ENCODE results near the gene DCP1B.

The DCP1B gene

DNA sequence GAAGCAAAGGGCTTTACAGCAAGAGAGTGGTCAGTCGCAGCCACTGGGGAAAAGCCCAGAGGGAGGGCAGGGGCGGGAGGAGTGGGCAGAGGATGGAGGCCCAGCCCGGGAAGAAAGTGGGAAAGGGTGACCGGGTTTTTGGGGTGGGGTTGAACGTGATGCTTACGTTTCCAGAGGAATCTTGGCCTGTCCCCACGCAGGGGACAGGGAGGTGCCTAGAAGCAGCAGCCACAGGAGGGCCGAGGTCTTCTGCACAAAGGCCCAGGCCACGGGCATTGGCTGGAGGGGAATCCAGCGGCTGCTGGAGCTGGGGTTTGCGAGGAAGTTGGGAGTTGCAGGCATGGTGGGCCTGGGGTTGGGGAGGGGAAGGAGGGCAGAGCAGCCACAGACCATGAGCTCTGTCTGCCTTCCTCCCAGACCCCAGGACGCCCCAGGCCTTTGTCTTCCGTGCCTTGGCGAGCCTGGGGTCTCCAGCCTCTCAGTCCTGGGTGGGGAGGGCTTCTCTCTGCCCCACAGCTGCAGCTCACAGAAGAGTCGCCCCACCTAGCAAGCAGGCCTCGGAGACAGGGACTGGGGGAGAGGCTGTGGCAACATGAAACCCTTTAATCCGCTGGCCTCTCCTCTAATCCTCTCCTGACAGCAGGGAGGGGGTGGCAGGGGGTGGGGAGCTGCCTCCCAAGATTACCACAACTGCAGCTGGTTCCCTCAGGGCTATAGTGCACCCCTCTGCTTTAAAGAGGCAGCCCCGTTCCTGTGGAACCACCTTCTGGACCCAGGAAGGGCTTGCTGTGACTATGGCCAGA, 86.0 kb downstream of the DCP1B start, which contains the start of gene CACNA2D4:
Gene CACNA2D4 (minus strand): TSS at position 572 of the 803 bp plus-strand sequence. CDS start 179 bp downstream, at position 393.
- no peak for ATAC-seq

DNA sequence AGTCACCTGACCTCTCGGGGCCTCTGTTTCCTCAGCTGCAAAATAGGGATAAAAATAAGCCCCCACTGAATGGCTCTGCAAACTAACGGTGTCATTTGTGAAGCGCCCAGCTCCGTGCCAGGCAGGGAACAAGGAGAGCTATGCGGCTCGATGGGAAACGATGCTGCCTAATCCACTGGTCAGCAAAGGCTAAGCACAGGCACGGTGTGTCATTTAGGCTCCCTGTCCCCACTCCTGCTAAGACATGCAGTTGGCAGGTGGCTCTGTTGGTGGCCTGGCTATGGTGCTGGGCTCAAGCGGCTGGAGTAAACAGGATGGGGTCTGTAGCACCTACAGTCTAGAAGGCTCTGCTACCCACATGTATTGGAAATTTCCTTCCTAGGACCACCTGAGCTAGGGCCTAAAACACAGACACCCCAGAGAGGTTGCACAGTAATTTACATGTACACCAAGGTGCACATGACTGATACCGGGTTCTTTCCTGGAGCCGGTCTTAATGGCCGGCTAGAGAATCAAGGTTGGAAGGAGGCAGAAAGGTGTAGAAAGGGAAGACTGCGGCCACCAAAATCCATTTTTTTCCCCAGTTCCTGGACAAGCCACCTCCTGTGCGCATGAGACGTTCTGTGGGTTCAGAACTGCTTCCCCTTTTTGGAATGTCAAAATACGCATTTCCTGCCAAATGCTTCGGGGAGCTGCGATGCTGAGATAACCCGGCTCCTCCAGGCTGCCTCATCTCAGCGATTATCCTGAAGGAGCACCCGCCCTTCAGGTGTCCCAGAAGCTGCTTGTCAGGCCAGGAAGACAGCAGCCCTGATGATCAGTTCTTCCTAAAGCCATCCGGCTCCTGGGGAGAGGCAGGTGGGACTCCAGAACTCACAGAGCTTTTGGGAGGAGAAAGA, 86.8 kb downstream of the DCP1B start:
- ATAC-seq, result no peak

DNA sequence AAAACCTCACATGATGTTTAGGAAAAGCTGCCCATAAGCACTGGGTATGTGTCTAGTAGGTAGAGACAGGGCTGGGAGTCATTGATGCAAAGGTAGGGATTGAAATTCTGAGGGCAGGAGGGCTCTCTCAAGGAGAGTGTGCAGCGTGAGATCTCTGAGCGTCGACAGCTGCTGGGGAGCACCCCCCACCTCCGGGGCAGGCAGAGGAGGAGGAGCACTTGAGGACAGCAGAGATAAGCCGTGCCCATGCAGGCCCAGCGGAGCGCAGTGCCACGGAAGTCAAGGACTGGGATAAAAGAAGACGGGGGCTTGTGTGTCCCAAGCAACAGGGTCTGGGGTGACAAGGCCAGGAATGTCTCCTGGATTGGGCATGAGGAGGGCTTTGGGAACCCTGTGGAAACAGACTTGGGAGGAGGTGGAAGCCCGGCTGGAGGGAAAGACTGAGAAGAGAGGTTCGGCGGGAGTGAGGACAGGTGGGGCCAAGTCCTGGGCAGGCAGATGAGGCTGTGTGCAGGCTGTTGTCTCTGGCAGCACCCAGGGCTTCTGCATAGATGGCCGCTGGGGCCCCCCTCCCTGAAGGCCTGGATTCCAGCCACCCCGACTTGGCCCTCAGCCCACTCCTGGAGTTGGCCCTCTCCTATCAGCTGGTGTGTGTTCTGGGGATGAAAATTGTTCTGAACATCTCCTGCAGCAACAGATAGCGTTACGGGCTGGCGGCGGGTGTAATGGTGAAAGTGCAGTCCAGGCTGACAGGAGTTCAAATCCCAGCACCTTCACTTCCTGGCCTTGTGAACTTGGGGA, 87.7 kb downstream of the DCP1B start:
- ATAC-seq, result no peak

DNA sequence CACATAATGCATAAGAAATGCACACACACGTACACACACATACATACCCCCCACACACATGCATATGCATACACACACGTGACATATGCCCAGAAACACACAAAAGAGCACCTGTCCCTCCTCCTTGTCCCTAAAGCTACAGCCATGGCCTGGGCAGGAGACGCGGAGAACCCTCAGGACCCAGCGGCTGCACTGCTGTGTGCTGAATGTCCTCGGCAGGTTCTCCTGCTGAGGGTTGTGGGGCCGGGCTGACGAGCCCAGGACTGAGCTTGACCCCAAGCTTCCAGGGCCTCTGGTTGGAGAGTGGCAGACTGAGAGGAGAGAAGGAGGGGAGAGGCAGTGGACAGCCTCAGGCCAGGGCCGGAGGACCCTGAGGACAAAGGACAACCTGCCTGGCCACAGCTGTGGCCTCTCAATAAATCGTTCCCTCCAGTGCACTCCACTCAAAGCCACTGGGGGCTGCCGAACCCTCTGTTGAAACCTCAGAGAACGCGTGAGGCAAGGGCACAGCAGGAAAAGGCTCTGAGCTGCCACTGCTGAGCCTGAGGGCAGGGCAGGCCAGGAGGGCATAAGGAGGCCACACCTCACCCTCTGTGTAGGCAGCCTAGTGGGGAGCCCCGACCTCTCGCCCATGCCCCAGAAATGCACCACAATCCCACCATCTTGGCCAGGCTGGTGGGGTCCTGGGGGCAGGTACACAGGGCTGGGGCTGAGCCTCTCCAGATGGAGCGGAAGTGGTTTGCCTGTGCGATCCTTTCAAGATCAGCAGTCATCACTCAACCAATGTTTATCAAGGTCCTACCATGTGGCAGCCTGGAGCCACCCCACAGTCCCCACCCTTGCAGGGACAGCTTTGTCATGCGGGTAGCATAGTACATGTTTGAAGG, 88.9 kb downstream of the DCP1B start:
- ATAC-seq, result peak; percentile 70 to 77

DNA sequence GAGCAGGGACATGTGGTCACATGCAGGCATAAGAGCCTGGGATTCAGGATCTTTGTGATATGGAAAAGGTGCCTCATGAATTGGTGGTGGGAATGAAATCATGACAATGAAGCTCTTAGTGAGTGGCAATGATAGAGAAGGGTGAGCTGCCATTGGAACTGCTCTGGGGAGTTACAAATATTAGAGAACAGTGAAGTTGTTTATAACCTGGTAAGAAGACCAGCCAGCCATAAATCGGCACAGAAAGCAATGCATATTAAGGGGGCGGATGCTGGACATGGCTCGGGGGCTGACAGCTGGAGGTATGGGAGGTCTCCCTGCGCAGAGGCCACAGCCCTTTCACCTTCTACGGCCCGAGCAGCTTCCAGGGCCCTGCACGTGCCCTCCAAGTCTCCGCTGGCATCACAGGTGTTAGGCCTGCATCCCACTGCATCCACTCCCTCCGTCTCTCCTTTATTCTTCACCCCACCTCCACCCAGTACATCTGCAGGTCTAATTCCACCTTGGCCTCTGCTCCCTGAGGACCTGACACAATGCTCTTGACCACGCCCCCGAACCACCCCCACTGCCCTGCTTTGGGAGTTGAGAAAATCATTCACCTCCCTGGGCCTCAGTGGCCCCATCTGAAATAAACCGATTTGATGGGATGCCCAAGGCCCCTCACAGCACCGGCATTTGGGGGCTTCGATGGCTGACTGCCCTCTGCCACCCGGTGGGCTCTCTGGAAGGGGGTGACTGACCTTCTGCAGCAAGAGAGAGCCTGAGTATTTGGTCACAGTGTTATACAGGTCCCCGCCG, 89.9 kb downstream of the DCP1B start:
- no peak for ATAC-seq

DNA sequence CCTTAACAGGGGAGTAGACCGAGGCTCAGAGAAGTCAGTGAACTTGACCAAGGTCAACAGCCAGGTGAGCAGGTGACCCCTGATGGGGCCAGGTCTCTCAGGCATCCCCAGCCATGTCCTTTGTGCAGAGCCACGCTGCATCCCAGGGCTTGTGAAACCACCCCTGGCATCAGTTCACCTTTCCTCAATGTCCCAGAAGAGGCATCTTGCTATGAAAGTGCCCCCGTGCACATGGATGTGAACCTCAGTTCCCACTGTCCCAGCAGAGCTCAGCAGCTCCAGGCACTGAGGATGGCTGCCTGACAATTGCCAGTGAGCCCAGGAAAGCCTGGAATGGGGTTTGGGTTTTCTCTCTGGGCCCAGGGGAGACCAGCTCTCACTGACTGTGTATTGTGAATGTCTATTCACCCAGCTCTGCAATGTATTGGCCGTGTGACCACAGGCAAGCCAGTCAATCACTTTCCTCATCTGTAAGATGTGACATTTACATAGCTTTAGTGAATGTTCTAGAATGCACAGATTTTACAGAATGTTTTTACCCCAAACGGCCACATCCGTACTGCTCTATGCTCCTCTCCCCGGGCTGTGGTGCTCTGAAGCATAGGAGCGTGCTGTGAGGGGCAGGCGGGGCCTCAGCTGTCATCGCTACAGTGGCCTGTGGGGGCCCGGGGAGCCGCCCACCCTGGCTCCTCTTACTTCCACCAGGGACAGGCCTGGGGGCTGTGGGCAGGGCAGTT, 90.7 kb downstream of the DCP1B start:
- no peak for ATAC-seq

DNA sequence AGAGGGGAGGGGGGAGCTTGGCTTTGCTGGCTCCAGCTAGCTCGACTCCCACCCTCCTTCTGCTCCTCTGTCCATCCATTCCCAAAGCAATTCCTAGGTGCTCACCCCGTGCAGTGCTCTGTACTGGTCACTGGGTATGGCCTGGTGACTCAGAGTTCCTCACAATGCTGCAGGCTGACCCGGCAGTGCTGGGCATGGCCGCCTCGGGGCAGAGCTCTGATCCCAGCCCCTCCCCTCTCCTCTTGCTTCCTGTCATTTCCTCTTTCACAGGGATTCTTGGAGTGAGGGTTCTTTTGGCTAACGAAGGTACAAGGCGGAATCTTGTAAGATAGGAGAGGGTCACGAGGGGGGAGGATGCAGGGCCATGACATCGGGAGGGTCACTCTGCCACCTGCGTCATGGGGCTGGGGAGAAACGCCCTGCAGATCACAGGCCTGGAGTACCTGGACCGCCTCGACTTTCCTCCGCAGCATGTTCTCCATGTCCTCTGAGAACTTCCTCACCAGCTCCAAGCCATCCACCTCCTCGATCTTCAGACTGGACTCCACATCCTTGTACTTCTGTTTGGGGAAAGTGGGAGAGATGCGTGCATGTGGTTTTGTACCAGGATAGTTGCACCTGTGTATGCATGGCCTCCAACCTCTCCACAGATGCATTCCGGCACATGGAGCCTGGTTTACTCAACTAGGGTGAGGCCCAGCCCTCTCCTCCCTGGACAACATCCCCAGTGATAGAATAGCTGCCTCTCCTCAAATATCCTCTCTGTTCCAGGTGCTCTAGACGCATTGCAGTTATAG, 91.5 kb downstream of the DCP1B start:
- ATAC-seq, result no peak

DNA sequence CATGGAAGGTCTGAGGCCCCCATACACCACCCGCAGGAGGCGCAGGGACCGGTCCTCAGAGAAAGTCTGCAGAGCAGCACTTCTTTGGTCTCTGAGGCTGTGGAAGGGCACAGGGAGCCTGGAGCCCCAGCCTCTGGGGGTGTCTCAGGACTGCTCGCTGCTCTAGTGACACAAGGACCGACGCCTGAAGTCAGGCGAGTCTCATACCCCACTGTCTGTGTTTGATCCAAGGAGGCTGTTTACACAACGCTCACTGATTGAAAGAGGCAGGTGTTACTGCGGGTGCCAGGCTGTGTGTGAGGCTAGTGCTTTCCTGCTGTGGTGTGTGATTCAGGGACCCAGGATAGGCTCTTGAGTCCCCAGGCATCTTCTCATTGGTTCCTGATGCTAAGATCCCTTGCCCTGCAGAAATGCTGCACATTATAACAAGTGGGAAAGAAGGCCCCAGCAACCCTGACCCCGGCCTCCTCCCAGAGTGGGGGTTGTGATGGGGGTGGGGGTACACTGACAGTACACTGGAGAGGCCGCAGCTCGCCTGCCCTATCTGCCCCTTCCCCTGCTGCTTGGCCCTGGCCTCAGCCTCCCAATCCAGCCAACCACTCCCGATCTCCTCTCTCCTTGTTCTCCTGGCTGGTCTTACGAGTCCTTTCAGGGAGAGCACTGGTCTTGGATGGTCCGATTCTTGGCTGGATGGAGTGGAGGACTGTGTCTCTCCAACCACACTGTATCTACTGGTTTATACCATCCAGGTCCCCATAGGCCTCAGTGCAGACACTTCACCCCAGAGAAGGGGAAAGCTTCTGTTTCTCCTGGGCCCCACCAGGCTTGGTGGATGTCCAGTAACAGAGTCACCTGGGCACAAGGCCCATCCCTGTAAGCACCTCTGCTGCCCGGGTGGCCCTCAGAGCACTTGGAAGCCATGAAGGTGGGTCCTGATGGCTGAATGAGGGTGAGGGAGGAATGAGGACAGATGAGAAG, 92.4 kb downstream of the DCP1B start:
- ATAC-seq, result no peak

DNA sequence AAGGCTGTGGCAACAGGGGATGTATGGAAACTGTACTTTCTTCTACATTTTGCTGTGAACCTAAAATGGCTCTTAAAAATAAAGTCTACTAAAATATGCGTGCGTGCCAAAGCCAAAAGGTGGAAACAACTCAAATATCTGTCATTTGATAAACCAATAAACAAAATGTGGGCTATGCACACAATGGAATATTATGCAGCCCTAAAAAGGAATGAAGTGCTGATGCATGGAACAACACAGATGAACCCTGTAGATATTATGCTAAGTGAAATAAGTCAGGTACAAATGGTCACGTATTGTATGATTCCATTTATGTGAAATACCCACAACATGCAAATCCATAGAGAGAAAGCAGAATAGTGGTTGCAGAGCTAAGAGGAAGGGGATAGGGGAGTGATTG, 93.8 kb downstream of the DCP1B start:
- ATAC-seq, result no peak

DNA sequence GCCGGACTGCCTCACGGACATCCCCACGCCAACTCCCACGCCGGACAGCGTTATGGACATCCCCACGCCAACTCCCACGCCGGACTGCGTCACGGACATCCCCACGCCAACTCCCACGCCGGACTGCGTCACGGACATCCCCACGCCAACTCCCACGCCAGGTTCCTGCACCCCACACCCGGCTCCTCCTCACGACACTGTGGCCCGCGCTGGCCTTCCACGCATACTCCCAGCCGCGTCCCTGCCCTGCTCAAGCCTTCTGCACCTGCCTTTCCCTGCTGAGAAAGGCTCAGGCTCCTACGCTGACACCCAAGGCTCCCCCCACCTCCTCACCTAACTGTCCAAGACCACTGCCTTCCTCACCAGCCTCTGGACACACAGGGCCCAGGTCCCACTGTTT, 95.5 kb downstream of the DCP1B start:
- no peak for ATAC-seq

DNA sequence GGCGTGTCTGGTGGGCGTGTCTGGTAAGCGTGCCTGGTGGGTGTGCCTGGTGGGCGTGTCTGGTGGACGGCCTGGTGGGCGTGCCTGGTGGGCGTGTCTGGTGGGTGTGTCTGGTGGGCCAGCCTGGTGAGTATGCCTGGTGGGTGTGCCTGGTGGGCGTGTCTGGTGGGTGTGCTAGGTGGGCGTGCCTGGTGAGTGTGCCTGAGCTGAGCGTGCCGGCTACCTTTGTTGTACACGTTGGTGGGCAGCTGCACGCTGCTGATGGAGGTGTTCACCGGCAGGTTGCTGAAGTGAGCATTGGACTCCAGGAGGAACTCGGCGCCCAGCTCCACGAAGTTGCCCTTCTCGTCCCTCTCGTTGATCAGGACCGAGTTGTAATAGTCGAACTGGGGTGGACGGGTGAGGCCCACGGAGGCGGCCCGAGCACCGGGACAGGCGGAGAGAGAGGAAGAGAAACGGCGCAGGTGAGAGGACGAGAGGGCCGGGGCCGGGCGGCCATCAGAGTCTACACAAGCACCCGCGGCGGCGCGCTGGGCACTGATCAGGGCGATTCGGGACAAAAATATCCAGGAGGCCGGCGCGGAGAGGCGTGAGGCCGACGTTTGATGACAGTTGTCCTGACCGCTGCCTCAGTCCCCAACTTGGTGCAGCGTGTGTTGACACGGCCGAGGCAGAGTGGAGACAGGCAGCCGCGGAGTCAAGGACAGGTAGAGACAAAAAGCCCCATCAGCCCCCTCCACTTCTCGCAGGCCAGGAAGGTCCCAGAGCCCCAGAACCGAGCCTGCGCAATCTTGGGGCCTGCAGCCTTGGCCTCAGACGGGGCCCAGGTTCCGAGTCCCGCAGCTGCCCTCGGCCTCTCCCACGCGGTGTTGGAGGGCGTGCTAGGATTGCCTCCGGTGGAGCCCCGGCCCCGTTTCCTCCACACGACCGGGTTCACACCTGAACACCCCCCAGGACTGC, 96.3 kb downstream of the DCP1B start:
- ATAC-seq, result no peak

DNA sequence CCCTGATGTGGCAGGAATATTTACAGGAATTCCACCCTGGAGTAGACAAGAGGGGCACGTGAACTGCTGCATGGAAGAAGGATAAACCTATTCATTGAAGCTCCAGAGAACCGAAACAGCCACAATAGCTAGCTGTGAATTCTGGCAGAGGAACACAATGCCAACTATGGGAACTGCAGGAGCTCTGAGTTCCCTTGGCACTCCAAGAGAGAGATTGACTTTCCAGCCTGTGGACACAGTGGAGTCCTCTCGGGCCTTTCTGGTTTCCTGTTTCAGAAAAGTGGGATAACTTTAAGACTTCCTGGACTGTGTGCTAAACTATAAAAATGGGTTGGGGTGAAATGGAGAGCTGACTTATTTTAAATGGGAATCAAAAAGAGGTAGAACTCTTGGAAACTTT, 97.7 kb downstream of the DCP1B start:
- no peak for ATAC-seq

DNA sequence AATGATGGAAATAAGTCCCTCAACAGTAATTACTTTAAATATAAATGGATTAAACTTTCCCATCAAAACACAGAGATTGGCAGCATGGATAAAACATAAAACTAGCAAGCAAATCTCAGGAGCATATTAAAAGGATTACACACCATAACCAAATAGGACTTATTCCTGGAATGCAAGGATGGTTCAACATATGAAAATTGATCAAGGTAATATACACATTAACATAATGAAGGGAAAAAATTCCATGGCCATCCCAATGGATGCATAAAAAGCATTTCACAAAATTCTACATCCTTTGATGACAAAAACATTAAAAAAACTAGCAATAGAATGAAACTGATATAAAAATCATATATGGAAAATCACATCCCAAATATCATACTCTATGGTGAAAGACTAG, 99.4 kb downstream of the DCP1B start:
- ATAC-seq, result no peak

DNA sequence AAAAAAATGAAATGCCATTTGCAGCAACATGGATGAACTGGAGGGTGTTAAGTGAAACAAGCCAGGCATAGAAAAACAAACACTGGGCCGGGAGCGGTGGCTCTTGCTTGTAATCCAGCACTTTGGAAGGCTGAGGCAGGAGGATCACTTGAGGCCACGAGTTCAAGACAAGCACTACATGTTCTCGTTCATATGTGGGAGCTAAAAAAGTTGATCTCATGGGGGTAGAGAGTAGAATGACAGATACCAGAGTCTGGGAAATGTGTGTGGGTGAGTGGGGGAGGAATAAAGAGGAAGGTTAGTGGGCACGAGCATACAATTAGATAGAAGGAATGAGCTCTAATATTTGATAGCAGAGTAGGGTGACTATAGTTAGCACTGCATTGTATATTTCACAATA, 107.3 kb downstream of the DCP1B start:
- ATAC-seq, result no peak
